T-helper 1 cell (primary cell): ENCODE measurements around the gene CANT1.

Experiments
- DNase-seq, 5 donors: peaks; one replicate each; pipeline ENCODE4 v3.0.0-alpha.2; 2012 to 2020

CANT1 gene

GRCh38 chr17:79007504-79008381 is 1.8 kb downstream of the CANT1 start:
- no peak for DNase-seq

- DNase-seq = no peak
Observed at GRCh38 chr17:79006794-79007503, 2.6 kb downstream of the CANT1 start.

- DNase-seq = no peak
Observed at GRCh38 chr17:79006046-79006445, 3.5 kb downstream of the CANT1 start.

GRCh38 chr17:79005063-79005861 is 4.3 kb downstream of the CANT1 start:
- DNase-seq = no peak

GRCh38 chr17:79003661-79004411 is 5.7 kb downstream of the CANT1 start:
- DNase-seq = no peak

- no peak for DNase-seq
Observed at GRCh38 chr17:79002796-79003593, 6.6 kb downstream of the CANT1 start.

- DNase-seq = no peak
Observed at GRCh38 chr17:79002291-79002690, 7.3 kb downstream of the CANT1 start.

GRCh38 chr17:79001190-79002020 is 8.2 kb downstream of the CANT1 start:
- no peak for DNase-seq

- no peak for DNase-seq
Observed at GRCh38 chr17:79000396-79001189, 9.0 kb downstream of the CANT1 start.

- DNase-seq = no peak
Observed at GRCh38 chr17:78999947-79000395, 9.6 kb downstream of the CANT1 start.

GRCh38 chr17:78999056-78999768 is 10.4 kb downstream of the CANT1 start:
- no peak for DNase-seq

- DNase-seq = no peak
Observed at GRCh38 chr17:78998311-78999055, 11.1 kb downstream of the CANT1 start.

GRCh38 chr17:78997881-78998280 is 11.7 kb downstream of the CANT1 start:
- DNase-seq = no peak

- no peak for DNase-seq
Observed at GRCh38 chr17:78997231-78997741, 12.3 kb downstream of the CANT1 start.

GRCh38 chr17:78996781-78997201 is 12.8 kb downstream of the CANT1 start:
- DNase-seq = no peak

- no peak for DNase-seq
Observed at GRCh38 chr17:78995761-78996451, 13.7 kb downstream of the CANT1 start.
